ENCODE measurements around the gene CBLN1.

DNA sequence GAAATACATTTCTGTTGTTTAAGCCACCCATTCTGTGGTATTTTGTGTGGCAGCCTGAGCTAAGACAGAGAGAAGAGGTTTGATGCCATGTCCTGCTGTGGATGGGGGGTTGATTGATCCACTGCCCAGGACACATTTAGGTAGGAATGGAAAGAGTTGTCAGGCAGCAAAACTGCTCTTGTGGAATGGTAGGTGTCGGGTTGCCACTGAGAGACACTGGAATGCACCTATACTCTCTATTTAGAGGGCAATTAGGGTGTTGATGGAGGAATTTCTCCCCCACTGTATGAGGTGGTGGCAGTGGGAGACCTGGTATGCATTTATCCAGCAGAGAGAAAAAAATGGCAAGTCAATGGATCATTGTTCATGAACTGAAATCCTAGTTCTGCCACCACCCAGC is 30.9 kb downstream of the CBLN1 start:
- no peak for TF ChIP-seq CTCF (IDR thresholded peaks at IDR 0.05; ENCODE audit: insufficient read depth, low read depth, low read length)
- TF ChIP-seq EZH2 (IDR thresholded peaks at IDR 0.05; ENCODE audit: insufficient read depth, low read length) = no peak
